IPS-NIHi7 (cell line): ENCODE results near the gene C11orf68.

Source experiments
- DNase-seq: peaks from one replicate; pipeline ENCODE4 v3.0.0; 2012; ENCODE audit warnings: mixed read lengths; ENCODE audit errors: extremely low spot score

C11orf68 gene

DNA sequence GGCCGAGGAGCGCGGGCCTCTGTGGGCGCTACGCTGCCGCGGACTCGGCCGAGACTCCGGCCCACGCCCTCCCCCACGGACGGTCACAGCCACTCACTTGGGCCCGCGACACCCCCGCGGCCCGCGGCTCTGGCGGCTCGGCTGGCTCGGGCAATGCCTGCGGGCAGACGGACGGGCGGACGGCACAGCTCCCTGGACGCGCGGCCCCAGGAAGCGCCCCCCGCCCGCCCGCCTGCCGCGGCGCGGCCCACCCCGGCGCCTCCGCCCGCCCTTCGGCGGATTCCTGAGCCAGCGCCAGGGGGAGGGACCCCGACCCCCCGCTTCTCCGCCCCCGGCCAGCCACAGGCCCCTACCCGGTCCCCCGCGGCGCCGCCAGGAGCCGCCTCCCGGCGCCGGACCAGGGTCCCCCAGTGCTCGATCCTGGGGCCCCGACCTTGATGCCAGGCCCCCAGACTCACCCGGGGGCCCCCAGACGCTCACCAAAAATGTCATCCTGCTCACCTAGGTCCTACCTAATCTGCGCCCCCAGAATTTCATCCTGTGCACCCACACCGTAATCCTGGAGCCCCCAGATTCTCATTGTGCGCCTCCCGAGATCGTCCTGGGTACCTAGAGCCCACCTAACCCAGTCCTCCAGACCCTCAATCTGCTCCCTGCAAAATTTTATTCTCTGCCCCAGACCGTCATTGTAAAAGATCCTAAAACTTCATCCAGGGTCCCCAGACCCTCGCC lies 46.1 kb downstream of the C11orf68 start, which contains the start of gene EFEMP2:
TSS of gene EFEMP2 (minus strand) at position 215 of the 732 bp plus-strand sequence. CDS start 446 bp downstream, outside the sequence.
- peak; percentile 48 for DNase-seq

- peak; percentile 42 for DNase-seq
Measured at GRCh38 chr11:65871811-65872548, 46.9 kb downstream of the C11orf68 start.

GRCh38 chr11:65870706-65871681 lies 47.9 kb downstream of the C11orf68 start:
- DNase-seq, result no peak

- no peak for DNase-seq
Measured at GRCh38 chr11:65870307-65870658, 48.6 kb downstream of the C11orf68 start.

DNA sequence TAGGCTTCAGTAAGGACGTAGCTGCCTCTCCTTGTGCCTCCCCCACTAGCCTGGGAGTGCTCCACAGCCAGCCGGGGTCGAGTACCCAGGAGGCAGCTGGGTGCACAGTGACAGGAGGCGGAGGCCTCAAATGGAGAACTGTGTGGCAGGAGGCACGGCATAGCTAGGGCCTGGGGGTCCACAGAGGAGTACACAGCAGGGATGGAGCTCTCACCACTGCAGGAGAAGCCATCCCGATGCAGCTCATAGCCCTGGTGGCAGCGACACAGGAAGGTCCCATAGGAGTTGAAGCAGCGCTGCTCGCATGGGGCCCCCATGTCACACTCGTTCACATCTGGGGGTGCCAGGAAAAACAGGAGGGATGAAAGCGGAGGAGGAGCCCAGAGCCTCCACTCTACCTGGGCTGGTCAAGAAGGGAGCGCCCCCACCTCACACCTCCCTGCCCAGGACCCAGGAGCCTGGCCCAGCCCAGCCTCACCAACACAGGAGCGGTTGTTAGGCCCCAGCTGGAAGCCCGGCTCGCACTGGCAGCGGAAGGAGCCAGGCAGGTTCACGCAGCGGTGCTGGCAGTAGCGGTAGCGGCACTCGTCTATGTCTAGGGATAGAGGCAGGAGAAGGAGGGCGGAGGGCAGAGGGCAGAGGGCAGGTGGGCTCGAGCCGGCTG lies 49.1 kb downstream of the C11orf68 start:
- DNase-seq, result no peak

GRCh38 chr11:65868907-65869306 lies 50.0 kb downstream of the C11orf68 start:
- DNase-seq, result no peak

DNA sequence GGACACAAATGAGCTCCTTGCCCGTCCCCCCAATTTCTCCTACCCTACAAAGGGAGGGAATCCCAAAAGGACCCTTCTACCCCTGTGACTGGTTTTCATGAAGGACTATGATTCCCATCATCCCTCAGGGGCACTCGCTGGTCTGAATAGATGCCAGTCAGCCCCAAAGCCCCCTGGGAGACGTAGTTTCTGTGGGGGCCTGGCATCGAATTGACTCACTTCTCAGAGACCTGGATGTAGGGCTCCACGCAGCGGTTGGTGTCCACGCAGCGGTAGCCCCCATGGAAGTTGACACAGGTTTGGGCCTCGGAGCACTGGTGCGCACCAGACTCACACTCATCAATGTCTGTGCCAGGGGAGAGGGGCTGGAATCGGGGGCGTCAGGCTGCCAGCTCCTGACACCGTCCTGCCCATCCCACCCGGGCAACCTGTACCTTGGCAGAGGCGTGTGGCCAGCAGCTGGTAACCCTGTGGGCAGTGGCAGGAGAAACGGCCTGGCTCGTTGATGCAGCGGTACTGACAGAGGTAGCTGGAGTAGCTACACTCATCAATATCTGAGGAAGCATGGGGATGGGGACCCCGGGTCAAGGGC lies 50.7 kb downstream of the C11orf68 start:
- peak; percentile 78 for DNase-seq

- DNase-seq, result peak; percentile 55
Measured at GRCh38 chr11:65867284-65868071, 51.4 kb downstream of the C11orf68 start.
